Stomach (tissue), 9 donors: ENCODE data around the gene NCS1. TPM values are rescaled to one million over a fixed set of nuclear protein-coding genes. Genes with fewer than 3 reads are reported as not detected.

Experiments
- DNase-seq, 2 donors: peaks; one replicate each; pipeline versions ENCODE4 v3.0.0 to v3.0.0-alpha.2; 2013 to 2019
- H3K27ac ChIP-seq, 5 donors: fragments of 200-600 bp in 4 of 5; sonication (generic) in 4 of 5; one replicate each; pipeline ENCODE4 v1.5.1; 2013 to 2019; ENCODE audit warnings: mild to moderate bottlenecking in 1 of 5, moderate library complexity in 1 of 5
- H3K27me3 ChIP-seq, 3 donors: fragments of 200-600 bp; sonication (generic); one replicate each; pipeline ENCODE4 v1.5.1; 2017 to 2019; ENCODE audit warnings: mixed run types in 1 of 3
- H3K36me3 ChIP-seq, 4 donors: fragments of 200-600 bp; sonication (generic); 1 replicate in 3 of 4; 2 replicates in 1 of 4; pipeline ENCODE4 v1.5.1; 2016 to 2019
- H3K4me1 ChIP-seq, 4 donors: fragments of 200-600 bp; sonication (generic); one replicate each; pipeline ENCODE4 v1.5.1; 2016 to 2019
- H3K4me3 ChIP-seq, 4 donors: fragments of 200-600 bp; sonication (generic) in 3 of 4; one replicate each; pipeline ENCODE4 v1.5.1; 2016 to 2019; ENCODE audit warnings: mild to moderate bottlenecking in 1 of 4
- H3K9me3 ChIP-seq, 4 donors: fragments of 200-600 bp; sonication (generic); one replicate each; pipeline ENCODE4 v1.5.1; 2016 to 2019
- CTCF ChIP-seq, 7 experiments: fragments of 450-650 bp in 4 of 7; fragments of 200-600 bp in 3 of 7; sonication (generic) in 3 of 7; IDR thresholded peaks; one replicate each; pipeline ENCODE4 v1.5.1; 2016 to 2019; ENCODE audit warnings: antibody characterized with exemption in 7 of 7, control low read depth in 2 of 7, mild to moderate bottlenecking in 1 of 7
- EP300 ChIP-seq: sonication (generic); formaldehyde crosslinking; IDR thresholded peaks from one replicate; pipeline ENCODE4 v1.6.1; 2017; ENCODE audit warnings: antibody characterized with exemption
- POLR2A ChIP-seq, 4 donors: fragments of 450-650 bp; IDR thresholded peaks; one replicate each; pipeline ENCODE4 v1.6.1; 2016; ENCODE audit warnings: antibody characterized with exemption in 4 of 4, control low read depth in 2 of 4, mild to moderate bottlenecking in 1 of 4, moderate library complexity in 1 of 4
- POLR2AphosphoS5 ChIP-seq, 3 donors: sonication (generic); formaldehyde crosslinking; IDR thresholded peaks; one replicate each; pipeline ENCODE4 v1.6.1; 2016; ENCODE audit warnings: antibody characterized with exemption in 3 of 3
- WGBS, 5 donors: extraction: QIAGEN DNeasy Blood & Tissue Kit in 3 of 5; methylation state at CpG; one replicate each; pipeline versions ENCODE4 v1.1.5 to v1.1.7; 2013 to 2018; 5-methylcytosine and 5-hydroxymethylcytosine counted together
- intact Hi-C: fragments of 100-400 bp; cut with DNase I; formaldehyde crosslinking; loops from one replicate; pipeline ENCODE4 v1.15.1; 2023; ENCODE audit warnings: low total_unique reads
- polyA plus RNA-seq, 3 donors: library from polyadenylated mRNA; stranded (reverse); fragments of 200-250 nt; gene quantifications; one replicate each; pipeline ENCODE4 v1.2.3, GENCODE V29; 2013
- total RNA-seq, 5 donors: library from RNA; depleted of rRNA; stranded (reverse); fragments of >200 nt; gene quantifications; one replicate each; pipeline versions ENCODE4 v1.1.0 to v1.2.3, GENCODE V29; 2014 to 2016
- donor health status: healthy with polysubstance abuse.
- donor health status: Bipolar disorder and iron deficiency.
- donor health status: healthy.

Gene NCS1
- total and polyA plus RNA-seq, 8 donors, result 3.2 to 50.0 (median 16.6) TPM

GRCh38 chr9:130185017-130185416 is 12.8 kb downstream of the NCS1 start:
- peak overlapping the region in 1 of 4 donors; percentile 19 for H3K4me3 ChIP-seq
- 75 to 91% (median 88%) methylated on average over 15 of the region's 15 CpGs for WGBS, 5 donors
- DNase-seq, result peak in 1 of 2 donors; percentile 39
- H3K27ac ChIP-seq, result peak overlapping the region in 4 of 5 donors; percentile 67 to 90 (median 84)
- H3K36me3 ChIP-seq, result no peaks in the 10 kb centered on the region
- intact Hi-C loops, result no loop called here
- peaks cover 17 to 82% (median 53%) of the 10 kb centered on the region in 4 donors for H3K4me1 ChIP-seq
- H3K27me3 ChIP-seq, result no peaks in the 10 kb centered on the region
- H3K9me3 ChIP-seq, result no peaks in the 10 kb centered on the region
- TF ChIP-seq POLR2AphosphoS5 (IDR thresholded peaks at IDR 0.05) (peak in 1 of 3 donors; percentile 50), POLR2A (IDR thresholded peaks at IDR 0.05) (no peak)

GRCh38 chr9:130185490-130186031 is 13.4 kb downstream of the NCS1 start:
- Histone ChIP-seq H3K27ac (peak overlapping the region in 4 of 5 donors; percentile 67 to 90 (median 84)), H3K9me3 (no peaks in the 10 kb centered on the region), H3K4me1 (peaks cover 17 to 84% (median 53%) of the 10 kb centered on the region in 4 donors), H3K4me3 (peak overlapping the region in 1 of 4 donors; percentile 19), H3K27me3 (no peaks in the 10 kb centered on the region), H3K36me3 (no peaks in the 10 kb centered on the region)
- 60 to 86% (median 80%) methylated on average over 16 to 17 of the region's 17 CpGs for WGBS, 5 donors
- DNase-seq, result peak in 1 of 2 donors; percentile 61
- intact Hi-C loops, result no loop called here
- no peak for TF ChIP-seq POLR2A (IDR thresholded peaks at IDR 0.05)
- TF ChIP-seq CTCF (IDR thresholded peaks at IDR 0.05), result no peak
- no peak for TF ChIP-seq POLR2AphosphoS5 (IDR thresholded peaks at IDR 0.05)
- TF ChIP-seq EP300, result no peak

- 42 to 75% (median 73%) methylated on average over 4 to 6 of the region's 6 CpGs for WGBS, 5 donors
- H3K9me3 ChIP-seq, result no peaks in the 10 kb centered on the region
- no peaks in the 10 kb centered on the region for H3K36me3 ChIP-seq
- no peak overlapping the region for H3K4me3 ChIP-seq
- H3K27ac ChIP-seq, result peak overlapping the region in 4 of 5 donors; percentile 67 to 90 (median 84)
- intact Hi-C loops, result no loop called here
- no peaks in the 10 kb centered on the region for H3K27me3 ChIP-seq
- H3K4me1 ChIP-seq, result peaks cover 17 to 87% (median 53%) of the 10 kb centered on the region in 4 donors
- no peak for DNase-seq
- TF ChIP-seq POLR2A (IDR thresholded peaks at IDR 0.05) (no peak), POLR2AphosphoS5 (IDR thresholded peaks at IDR 0.05) (peak in 1 of 3 donors; percentile 73), EP300 (peak; percentile 12), CTCF (IDR thresholded peaks at IDR 0.05) (no peak)
Measured at GRCh38 chr9:130186051-130186450, 13.8 kb downstream of the NCS1 start.

- Histone ChIP-seq H3K4me3 (peak overlapping the region; percentile 16 to 42 (median 28)), H3K4me1 (peaks cover 11 to 87% (median 52%) of the 10 kb centered on the region in 4 donors), H3K27me3 (no peaks in the 10 kb centered on the region), H3K27ac (peak overlapping the region in 4 of 5 donors; percentile 67 to 90 (median 84)), H3K36me3 (no peaks in the 10 kb centered on the region), H3K9me3 (no peaks in the 10 kb centered on the region)
- intact Hi-C loops, result no loop called here
- peak; percentile 56 to 71 for DNase-seq
- 59 to 76% (median 62%) methylated on average over 12 to 25 of the region's 25 CpGs for WGBS, 5 donors
- TF ChIP-seq CTCF (IDR thresholded peaks at IDR 0.05) (no peak), EP300 (no peak), POLR2A (IDR thresholded peaks at IDR 0.05) (no peak), POLR2AphosphoS5 (IDR thresholded peaks at IDR 0.05) (peak in 2 of 3 donors; percentile 21 to 51)
Measured at GRCh38 chr9:130186839-130187522, 14.8 kb downstream of the NCS1 start.
